ENCODE measurements around the gene ELL. TPM values are rescaled to one million over a fixed set of nuclear protein-coding genes. Genes with fewer than 3 reads are reported as not detected.

ELL gene
- total RNA-seq, 2 donors from 2014 or later: 18.8 to 23.0 TPM

DNA sequence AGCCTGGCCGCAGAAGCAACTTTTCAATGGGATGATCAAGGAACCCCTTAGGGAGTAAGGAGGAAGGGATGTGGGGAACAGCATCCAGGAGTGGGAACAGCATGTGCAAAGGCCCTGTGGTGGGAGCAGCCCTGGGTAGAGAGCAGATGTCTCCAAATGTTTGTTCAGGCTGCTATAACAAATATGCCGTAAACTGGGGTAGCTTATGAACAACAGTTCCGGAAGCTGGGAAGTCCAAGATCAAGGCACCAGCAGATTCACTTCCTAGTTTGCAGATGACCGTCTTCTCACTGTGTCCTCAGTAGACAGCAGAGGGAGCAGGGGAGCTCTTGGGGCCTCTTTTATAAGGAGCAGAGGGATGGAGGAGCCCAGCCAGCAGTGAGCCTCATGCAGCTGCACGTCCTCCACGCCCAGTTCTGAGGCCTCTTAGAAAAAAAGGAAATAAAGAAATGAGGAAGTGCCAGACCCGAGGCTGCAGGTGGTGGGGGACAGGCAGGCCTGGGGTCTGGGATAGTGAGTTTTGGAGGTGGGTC lies 120.2 kb downstream of the ELL start:
- H3K36me3 Mint-ChIP-seq: no peaks in the 10 kb centered on the region
- no peaks in the 10 kb centered on the region for H3K9me3 Mint-ChIP-seq
- ATAC-seq: peak in 1 of 2 donors; percentile 38
- H3K27ac Mint-ChIP-seq: no peak overlapping the region
- no peak for DNase-seq (ENCODE audit: low spot score in 2 of 2)

DNA sequence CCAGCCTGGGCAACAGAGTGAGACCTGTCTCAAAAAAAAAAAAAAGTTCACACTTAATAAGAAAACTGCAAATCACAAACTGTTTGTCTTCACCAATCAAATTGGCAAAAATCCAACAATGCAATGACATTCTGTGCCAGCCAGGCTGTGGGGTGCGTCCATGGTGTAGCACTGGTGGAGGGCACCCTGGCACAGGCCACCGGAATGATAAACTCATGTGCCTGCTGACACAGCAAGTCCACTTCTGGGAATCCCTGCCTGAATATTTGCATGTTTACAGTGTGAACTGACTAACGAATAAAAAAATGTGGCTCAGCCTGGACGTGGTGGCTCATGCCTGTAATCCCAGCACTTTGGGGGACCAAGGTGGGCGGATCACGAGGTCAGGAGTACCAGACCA lies 122.9 kb downstream of the ELL start:
- H3K9me3 Mint-ChIP-seq: no peaks in the 10 kb centered on the region
- no peaks in the 10 kb centered on the region for H3K36me3 Mint-ChIP-seq
- no peak for ATAC-seq
- no peak overlapping the region for H3K27ac Mint-ChIP-seq
- no peak for DNase-seq (ENCODE audit: low spot score in 2 of 2)

DNA sequence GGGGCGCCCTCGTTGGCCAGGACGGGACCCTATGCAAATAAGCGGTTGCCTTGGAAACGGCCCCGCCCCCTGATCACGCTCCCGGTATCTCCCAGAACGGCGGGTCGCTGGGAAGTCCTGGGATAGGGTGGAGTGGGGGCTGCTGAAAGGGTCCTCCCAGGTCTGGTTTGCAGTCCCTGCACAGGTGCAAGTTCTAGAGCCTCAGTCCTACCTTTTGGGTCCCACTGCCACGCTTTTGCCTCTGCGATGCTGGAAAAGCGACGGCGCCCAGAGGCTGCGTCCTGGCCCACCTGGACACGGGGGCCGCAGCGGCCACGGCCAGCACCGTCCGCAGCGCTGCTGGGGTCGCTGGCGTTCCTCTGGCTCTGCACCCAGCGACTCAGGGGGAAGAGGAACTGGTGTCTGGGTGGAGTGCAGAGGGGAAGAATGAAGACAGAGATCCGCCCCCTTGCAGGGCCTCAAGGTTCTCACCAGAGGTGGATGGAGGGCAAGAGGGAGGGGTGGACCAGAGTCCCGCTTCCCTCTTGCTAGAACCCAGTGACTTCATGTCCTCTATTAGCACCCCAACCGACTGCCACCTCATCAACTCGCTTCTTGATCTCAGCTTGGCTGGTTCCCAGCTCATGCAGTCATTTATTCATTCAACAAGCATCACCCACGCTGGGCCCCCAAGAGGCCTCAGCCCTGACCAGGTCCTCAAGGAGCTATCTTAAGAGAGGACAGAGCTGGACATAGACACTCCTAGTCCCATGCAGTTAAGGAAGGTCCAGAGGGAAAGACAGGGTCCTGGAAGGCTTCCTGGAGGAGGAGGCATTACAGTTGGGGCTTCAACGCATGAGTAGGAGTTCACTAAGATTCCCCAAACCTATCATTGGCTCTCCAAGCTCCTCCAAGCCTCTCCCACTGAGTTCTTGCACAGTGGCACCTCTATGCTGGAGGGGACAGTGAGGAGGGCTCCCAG lies 124.3 kb downstream of the ELL start, which contains the start of gene LRRC25:
Gene LRRC25, minus strand, starts transcription at position 381 of the 961 bp plus-strand sequence. CDS start 659 bp downstream, outside the sequence.
- no peak for DNase-seq (ENCODE audit: low spot score in 2 of 2)
- Mint-ChIP-seq H3K9me3 (no peaks in the 10 kb centered on the region), H3K27ac (no peak within 1 kb of the TSS), H3K36me3 (no peaks in the 10 kb centered on the region)
- no peak for ATAC-seq

DNA sequence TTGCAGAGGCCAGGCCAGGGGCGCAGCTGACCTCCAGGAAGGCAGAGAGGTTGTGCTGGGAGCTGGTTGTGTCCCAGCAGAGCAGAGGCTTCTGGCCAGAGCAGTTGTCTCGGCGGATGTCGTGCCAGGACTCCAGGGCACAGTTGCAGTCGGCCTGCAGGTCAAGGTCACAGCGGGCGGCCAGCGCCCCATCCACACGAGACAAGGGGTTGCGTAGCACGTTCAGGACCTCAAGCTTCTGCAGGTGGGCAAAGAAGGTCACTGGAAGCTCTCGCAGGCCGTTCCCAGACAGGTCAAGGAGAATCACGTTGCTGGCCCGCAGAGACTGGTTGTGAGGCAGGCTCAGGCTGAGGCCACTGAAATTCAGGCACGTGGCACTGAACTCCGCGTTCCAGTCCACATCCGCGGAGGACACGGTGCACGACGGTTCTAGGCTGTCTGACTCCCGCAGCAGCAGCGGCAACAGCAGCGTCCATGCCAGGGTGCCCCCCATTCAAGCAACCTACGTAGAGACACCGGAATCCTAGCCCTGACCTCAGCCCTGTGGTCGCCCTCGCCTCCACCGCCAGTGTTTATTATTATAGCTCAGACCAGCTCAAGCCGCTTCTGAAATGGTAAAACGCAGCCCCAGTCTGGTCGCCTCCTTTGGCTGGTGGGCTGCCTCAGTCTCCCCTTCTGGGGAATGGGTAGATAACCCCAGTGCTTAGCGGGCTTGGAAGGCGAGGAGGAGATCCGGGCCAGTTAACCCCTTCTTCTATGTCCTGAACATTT lies 125.2 kb downstream of the ELL start:
- no peak for DNase-seq (ENCODE audit: low spot score in 2 of 2)
- ATAC-seq: no peak
- Mint-ChIP-seq H3K9me3 (no peaks in the 10 kb centered on the region), H3K27ac (no peak overlapping the region), H3K36me3 (no peaks in the 10 kb centered on the region)

DNA sequence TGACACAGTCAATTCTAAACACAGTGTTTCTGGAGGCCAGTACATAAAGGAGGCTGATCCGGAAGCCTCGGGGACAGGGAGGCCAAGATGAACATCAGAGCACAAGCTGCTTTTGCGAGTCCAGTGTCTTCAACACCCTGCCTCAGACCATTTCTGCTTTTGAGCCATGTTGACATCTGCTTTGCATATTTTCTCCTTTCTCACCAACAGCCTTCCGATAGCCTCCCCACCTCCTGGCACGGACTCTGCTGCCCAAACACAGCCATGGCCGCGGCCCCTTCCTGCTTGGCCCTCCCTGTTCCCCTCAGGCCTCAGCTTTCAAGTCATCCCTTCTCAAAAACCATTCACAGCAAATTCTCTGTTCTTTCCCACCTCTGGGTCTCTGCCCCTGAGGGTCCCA lies 128.0 kb downstream of the ELL start:
- DNase-seq (ENCODE audit: low spot score in 2 of 2) (no peak), ATAC-seq (no peak)
- Mint-ChIP-seq H3K36me3 (no peaks in the 10 kb centered on the region), H3K9me3 (no peaks in the 10 kb centered on the region), H3K27ac (no peak overlapping the region)

DNA sequence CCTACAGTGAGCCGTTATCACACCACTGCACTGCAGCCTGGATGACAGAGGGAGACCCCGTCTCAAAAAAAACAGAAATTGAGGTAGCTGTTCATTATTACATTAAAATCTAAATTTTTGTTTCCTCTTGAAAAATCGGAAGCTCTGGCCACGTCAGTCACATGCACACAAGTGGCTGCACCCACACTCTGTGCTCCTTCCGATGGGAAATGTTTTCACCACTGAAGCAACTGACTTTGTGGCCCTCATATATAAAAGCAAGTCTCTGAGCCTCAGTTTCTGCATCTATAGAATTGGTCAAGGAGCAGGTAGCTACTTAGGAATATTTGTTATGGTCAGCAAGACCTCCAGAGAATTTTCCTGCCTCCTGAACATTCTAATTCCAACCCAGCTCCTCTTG lies 128.9 kb downstream of the ELL start:
- H3K27ac Mint-ChIP-seq: no peak overlapping the region
- H3K9me3 Mint-ChIP-seq: no peaks in the 10 kb centered on the region
- DNase-seq (ENCODE audit: low spot score in 2 of 2): no peak
- ATAC-seq: no peak
- H3K36me3 Mint-ChIP-seq: no peaks in the 10 kb centered on the region

Other genes with a start within 250 kb of the ELL start
- 1 to 10 TPM in 1 of 2 donors, under 1 TPM in 1; 0.45 to 1.5 TPM for gene IQCN, start 247.6 kb downstream of the ELL start, total RNA-seq
- gene JUND, start 240.4 kb downstream of the ELL start, total RNA-seq: 100 to 1,000 TPM; 213 to 255 TPM
- 100 to 1,000 TPM; 280 to 379 TPM for gene LSM4, start 199.0 kb downstream of the ELL start, total RNA-seq
- 10 to 100 TPM; 38.3 to 47.2 TPM for gene PGPEP1, start 181.5 kb downstream of the ELL start, total RNA-seq
- 1 to 10 TPM in 1 of 2 donors, under 1 TPM in 1; 0.29 to 1.4 TPM for gene GDF15, start 135.9 kb downstream of the ELL start, total RNA-seq
- not detected for gene LRRC25, start 124.4 kb downstream of the ELL start, total RNA-seq
- 100 to 1,000 TPM in 1 of 2 donors, 10 to 100 TPM in 1; 31.7 to 102 TPM for gene SSBP4, start 102.7 kb downstream of the ELL start, total RNA-seq
- 10 to 100 TPM; 19.7 to 30.8 TPM for gene ISYNA1, start 83.9 kb downstream of the ELL start, total RNA-seq
- 100 to 1,000 TPM; 153 to 236 TPM for gene FKBP8, start 21.5 kb upstream of the ELL start, total RNA-seq
- 100 to 1,000 TPM in 1 of 2 donors, 10 to 100 TPM in 1; 75.8 to 122 TPM for gene KXD1, start 35.8 kb upstream of the ELL start, total RNA-seq
- 1,000 to 10,000 TPM; 1,677 to 1,782 TPM for gene UBA52, start 49.8 kb upstream of the ELL start, total RNA-seq
- 10 to 100 TPM; 25.2 to 64.0 TPM for gene REX1BD, start 66.7 kb upstream of the ELL start, total RNA-seq
- not detected for gene CRLF1, start 84.7 kb upstream of the ELL start, total RNA-seq
- under 1 TPM in 1 of 2 donors, not detected in 1; 0.64 TPM for gene TMEM59L, start 90.8 kb upstream of the ELL start, total RNA-seq
- 10 to 100 TPM in 1 of 2 donors, 1 to 10 TPM in 1; 9.2 to 13.5 TPM for gene KLHL26, start 115.0 kb upstream of the ELL start, total RNA-seq
- 1 to 10 TPM; 5.6 to 7.1 TPM for gene CRTC1, start 161.6 kb upstream of the ELL start, total RNA-seq